HUDEP-2 (cell line): ENCODE results near the gene PPP5C.
"Not testable (repeated sequence)": the region's sequence is repeated elsewhere in the genome, so short reads cannot be mapped to it uniquely, and the experiment has no call there.

Experiments used
- DNase-seq, 76 experiments: peaks; one replicate each; lab custom pipeline; 2025; ENCODE audit not compliant: unreplicated experiment in 76 of 76; lab: John Stamatoyannopoulos, UW

PPP5C gene

DNA sequence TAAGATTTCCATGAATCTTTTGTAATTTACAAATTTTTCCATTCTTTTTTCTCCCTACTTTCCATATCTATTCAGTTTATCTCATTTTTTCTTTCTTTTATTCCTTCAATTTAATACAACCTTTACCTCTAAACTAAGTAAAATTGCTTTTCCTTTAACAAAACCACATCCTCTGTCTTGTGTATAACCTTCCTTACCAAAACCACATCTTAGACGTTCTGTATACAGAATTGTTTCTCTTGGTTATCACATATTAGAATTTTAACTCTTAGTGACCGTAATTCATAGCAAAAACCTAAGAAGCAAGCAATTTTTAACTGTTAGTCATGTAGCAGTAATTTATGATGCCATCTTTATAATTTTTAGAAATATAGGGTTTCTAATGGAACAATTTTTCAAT lies 15.0 kb downstream of the PPP5C start:
- DNase-seq = no peak

DNA sequence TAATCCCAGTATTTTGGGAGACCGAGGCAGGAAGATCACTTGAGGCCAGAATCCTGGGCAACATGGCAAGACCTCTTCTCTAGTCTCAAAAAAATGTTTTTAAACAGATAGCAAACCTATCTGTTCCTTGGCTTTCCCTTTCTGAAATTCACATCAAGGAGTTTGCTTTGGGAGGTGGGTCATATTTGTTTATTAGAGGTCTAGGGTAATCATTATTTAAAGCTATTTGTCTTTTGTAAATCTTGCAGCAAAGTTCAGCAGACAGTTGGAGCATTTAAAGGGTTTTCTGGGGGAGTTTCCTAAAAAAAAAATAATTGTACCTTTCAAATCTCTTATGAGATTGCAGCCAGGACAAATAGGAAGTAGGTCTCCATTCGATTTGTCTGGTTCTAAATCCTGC lies 17.5 kb downstream of the PPP5C start:
- DNase-seq = no peak

DNA sequence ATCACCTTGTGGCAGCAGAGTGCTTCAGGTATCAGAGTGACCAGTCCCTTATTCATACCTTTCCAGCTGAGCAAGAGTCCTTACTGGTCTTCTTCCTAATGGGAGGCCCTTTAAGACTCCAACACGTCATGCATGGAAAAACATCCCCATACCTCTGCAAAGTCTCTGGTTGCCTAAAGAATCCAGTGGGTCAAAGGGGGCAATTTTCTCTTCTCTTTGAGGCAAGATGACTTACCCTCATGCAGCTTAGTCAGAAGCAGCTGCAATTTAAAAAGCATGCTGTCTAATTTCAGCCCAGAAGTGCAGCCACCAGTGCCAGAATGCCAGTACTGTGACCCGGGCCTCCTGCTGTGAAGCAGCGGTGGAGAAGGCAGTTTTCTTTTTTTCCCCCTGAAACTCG lies 18.7 kb downstream of the PPP5C start:
- no peak for DNase-seq

DNA sequence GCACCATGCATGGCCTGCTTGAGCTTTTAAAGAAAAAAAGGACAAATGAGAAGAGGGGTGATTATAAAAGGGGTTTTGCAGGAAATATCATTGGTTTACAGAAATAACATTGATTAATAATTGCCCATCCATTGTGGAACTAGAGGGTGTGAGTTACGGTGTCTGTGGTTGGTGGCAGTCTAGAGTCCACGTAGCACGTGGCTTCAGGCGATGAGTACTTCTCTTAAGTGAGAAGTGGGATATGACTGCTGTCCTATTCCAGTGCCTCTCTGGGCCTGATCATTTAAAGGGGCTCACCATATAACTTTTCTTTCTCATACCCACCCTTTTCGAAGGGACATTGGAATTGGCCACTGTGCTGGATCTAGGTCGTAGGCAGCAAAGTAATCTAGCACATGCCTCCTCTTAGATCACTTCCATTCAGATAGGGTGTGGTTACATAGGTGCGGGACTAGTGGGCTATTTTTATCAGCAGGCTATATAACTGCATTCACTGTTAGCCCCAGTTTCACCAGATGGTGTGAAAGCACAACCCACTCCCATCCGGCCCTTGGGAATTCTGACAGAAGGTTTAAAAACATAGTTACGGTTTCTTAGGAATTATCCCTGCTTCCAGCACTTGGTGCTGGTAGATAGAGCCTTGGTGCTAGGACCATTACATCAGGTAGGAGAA lies 19.9 kb downstream of the PPP5C start:
- no peak for DNase-seq

DNA sequence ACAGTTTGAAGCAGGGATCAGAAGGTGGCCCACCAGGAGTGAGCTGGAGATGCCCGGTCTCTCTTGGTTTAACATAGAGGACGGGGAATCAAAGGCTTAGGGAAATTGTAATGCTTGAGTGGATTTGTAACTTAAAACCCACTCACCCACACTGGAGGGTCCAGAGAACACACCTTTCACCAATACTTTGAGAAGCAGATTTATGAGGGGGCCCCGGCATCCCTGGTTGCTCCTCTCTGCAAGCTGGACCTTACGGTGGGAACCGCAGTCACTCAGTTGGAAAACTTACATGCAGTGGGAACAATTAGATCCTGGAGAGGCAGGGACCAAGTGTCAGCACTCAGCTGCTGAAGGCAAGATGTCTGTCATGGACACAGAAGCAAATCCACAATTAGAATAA lies 20.5 kb downstream of the PPP5C start:
- DNase-seq = no peak

DNA sequence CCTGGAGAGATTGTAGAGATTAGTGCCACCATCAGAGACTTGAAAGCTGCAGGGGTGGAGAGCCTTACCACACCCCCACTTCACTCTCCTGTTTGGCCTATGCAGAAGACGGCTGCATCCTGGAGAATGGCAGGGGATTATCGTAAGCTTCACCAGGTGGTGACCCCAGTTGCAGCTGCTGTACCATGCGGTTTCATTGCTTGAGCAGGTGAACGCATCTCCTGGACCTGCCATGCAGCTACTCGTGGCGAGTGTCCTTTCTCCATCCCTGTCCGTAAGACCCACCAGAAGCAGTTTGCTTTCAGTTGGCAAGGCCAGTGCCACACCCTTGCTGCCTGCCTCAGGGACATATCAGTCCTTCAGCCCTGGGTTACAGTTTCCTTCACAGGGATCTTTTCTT lies 21.2 kb downstream of the PPP5C start:
- no peak for DNase-seq

DNA sequence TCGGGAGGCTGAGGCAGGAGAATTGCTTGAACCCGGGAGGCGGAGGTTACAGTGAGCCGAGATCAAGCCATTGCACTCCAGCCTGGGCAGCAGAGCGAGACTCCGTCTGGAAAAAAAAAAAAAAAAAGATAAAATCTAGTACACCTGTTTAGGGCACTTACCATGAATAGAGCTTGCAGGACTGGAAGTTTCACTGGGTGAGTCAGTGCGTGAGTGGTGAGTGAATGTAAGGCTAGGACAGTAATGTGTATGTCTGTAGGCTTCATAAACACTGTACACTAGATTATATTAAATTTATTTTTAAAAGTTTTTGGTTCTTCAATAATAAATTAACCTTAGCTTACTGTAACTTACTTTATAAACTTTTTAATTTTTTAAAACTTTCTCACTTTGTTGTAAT lies 22.9 kb downstream of the PPP5C start:
- no peak for DNase-seq

DNA sequence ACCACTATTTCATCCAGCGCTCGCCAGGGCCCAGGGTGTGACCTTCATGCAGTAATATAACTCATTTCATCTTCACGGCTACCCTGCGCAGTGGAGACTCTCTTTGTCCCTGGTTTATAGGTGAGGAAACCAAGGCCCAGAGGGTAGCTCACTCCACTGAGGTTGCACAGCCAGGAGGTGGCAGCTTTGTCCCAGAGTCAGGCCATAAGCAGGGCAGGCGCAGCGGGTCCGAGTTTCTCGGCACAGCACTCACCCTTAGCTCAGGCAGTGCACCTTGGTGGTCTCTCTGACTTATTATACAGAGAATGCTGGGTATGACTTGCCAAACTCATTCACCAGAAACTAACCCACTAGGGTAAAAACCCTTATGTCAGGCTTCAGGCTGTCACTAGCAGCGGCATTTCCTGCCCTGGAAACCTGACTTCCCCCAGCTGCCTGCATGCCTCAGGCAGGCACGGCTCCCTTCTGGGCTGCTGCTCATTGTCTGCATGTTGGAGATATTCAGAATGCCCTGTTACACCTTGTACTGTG lies 24.5 kb downstream of the PPP5C start:
- DNase-seq = no peak

DNA sequence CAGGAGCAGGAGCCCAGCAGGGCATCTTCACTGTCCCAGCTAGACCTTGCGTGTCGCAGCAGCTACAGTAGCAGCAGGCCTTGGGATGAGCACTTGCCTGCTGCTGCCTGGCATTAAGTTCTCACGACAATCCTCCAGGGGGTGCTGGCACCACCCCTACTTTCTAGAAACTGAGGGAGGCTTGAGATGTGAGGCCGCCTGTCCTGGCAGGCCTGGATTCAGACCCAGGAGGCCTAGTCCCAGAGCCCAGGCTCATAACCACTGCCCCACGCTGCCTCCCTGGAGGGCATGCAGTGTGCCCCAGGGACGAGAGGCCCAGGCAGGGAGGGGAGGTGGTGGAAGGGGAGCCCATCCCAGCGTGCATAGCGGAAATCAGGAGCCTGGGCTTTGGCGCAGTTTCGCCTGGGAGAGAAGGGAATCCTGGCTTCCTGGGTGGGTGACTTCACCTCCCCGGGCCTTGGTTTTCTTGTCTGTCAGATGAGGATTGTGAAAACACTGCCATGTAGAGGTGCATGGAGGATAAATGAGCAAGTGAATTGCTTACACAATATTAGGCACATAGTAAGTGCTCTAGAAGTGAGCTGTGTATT lies 26.1 kb downstream of the PPP5C start:
- DNase-seq = peak in 2 of 76 experiments; percentile 8 to 16

DNA sequence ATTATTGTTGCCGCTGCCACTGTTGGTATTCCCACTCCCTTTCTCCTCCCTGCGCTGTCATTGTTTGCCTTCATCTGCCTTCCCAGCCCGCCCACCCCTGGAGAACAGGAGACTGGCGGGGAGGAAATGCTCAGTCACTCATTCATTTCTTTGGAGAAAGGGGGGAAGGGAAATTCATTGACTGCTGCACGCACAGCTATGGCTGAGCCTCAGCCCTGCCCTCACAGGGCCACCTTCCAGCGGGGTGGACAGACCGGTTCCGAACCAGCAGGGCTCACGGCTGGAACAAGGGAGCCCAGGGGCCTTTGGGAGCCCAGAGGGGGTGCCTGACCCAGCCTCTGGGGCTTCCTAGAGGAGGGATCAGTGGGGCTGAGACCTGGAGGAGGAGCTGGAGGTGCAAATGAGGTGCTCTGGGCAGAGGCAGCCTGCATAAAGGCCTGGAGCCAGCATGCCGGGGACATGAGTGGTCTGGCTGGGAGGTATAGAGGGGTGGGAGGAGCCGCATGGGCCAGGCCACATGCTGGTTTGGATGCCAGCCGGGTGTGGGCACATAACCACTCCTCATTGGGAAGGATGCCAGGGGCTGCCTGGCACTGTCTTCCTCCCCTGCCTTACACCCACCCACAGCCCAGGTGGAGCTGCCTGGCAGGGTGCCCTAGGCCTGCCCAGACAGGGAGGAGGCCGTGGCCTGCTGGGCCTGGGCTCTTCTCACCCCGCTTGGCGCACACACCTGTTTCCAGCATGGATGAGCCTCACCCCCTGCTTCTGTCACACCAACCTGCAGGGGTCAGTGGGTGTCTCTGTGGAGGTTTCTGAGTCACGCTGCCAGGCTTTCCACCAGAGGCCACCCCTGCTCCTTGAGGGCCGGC lies 26.8 kb downstream of the PPP5C start:
- peak in 70 of 76 experiments; percentile 18 to 91 (median 77) for DNase-seq

DNA sequence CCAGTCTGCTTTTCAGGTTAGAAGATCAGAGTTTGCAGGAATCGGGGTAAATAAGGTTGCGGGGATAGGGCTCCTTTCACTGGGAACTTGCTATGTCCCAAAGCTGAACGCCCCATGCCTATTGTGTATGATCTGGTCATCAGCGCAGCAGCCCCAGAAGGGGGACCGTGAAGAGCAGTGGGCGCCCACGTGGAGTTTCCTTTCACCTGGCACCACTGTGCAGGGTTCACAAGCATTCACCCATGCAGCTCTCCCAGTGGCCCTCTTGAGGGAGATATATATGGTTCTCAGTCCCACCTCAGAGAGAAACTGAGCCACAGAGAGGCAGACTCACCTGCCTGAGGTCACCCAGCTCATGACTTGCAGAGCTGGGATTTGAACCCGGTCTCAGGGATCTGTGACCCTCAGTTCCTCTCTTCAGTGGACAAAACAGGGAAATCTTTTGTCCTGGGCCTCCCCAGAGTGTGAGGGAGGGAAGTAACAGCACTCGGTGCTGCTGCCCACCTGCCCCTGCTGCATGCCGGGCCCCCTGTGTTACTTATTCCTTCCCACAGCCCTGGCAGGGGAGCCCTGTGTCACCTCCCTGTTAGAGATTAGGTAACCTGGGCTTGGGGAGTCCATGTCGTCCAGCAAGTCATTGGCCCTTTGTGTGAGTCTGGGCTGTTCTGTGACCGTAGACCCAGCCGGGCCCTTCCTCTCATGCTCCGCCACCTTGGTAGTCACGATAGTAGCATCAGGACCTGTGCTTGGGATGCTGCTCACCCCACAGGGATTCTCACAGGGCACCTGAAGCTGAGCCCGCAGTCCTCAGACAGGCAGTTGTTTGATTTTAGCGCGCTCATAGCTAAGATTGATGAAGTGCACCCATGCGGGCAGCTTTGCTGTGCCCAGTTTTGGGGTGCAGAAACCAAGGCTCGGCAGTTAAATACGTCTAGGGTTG lies 27.9 kb downstream of the PPP5C start:
- no peak for DNase-seq

DNA sequence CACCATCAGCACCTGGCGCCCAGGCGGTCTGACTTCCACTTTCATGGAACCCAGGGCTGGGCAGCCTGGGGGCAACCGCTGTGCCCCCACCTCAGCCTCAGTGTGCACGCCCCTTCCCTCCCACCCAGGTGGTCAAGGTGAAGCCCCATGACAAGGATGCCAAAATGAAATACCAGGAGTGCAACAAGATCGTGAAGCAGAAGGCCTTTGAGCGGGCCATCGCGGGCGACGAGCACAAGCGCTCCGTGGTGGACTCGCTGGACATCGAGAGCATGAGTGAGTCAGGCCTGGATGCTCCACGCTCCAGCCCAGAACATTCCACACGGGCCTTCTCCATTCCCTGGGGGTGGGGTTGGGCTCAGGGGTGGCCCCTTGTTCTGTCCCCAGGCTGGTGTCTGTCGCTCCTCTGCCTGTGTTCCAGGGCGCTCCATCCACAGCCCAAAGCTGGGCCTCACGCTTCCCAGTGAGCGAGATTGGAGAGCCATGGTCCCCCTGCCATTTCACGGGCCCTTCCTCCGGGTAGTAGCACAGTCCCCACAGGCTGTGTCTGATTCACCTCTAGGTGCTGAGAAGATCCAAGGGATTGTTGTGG lies 28.7 kb downstream of the PPP5C start:
- not testable (repeated sequence) for DNase-seq

DNA sequence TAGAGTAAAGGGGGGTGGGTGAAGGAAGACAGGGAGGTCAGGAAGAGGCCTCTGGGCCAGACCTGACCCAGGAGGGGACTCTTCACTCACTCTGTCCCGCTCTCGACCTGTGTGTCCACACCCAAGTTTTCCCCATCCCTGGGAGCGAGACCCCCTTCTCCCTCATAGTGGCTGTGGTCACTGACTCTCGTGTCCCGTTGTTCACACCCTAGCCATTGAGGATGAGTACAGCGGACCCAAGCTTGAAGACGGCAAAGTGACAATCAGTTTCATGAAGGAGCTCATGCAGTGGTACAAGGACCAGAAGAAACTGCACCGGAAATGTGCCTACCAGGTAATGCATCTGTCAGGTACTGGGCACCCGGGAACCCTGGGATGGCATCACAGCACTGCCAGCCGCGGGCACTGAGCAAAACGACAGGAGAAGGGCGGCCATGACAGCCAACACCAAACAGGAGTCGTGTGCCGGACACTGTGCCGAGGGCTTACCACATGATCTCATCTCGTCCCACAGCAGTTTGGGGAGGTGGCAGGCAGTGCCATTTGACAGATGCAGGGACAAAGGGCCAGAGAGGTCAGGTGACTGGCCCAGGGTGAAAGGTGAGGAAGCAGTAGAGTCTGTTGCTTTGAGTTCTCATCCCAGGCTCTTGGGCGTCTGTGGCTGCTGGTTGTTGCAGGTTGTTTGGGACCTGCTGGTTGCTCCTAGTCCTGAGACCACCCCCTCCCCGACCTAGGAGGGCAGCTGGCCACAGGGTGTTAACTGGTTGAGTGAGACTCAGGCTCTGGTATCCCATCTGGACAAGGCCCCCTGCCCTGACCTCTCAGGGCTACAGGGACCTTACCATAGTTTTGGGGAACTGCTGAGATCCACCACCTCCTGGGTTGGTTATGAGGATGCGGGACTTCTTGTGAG lies 29.6 kb downstream of the PPP5C start:
- no peak for DNase-seq

DNA sequence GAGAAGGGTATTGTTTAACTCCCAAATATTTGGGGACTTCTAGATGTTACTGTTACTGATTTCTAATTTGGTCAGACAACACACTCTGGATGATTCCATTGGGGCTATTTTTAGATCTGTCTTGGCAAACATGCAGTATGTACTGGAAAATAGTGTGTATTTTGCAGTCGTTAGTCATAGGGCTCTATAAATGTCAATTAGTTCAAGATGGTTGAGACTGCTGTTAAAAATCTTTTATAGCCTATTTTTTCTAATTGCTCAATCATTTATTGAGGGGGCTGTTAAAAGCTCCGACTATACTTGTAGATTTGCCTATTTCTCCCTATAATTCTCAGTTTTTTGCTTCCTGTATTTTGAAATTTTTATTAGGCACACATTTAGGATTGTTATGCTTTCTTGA lies 31.4 kb downstream of the PPP5C start:
- DNase-seq = no peak

DNA sequence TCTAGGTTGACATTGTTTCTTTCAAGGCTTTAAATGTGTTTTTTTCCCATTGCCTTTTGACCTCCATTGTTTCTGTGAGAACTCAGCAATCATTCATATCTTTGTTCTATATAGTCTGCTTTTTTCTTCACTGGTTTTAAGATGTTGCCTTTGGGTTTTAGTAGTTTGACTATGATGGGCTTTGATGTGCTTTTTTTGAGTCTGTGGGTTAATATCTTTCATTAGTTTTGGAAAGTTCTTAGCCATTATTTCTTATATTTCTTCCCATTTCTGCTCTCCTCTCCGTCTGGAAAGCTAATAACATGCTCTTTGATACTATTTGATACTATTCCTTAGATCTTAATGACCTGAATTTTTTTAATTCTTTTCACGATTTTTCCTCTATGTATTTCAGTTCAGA lies 33.8 kb downstream of the PPP5C start:
- DNase-seq = no peak

DNA sequence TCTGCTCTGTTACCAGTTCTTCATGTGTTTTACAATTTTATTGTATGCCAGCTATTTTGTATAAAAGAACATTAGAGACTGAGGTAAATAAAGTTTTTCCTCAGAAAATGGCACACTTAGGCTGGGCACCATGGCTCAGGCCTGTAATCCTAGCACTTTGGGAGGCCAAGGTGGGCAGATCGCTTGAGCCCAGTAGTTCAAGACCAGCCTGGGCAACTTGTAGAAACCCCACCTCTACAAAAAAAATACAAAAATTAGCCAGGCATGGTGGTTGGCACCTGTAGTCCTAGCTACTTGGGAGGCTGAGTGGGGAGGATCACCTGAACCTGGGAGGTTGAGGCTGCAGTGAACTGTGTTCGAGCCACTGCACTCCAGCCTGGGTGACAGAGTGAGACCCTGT lies 34.5 kb downstream of the PPP5C start:
- DNase-seq = no peak

DNA sequence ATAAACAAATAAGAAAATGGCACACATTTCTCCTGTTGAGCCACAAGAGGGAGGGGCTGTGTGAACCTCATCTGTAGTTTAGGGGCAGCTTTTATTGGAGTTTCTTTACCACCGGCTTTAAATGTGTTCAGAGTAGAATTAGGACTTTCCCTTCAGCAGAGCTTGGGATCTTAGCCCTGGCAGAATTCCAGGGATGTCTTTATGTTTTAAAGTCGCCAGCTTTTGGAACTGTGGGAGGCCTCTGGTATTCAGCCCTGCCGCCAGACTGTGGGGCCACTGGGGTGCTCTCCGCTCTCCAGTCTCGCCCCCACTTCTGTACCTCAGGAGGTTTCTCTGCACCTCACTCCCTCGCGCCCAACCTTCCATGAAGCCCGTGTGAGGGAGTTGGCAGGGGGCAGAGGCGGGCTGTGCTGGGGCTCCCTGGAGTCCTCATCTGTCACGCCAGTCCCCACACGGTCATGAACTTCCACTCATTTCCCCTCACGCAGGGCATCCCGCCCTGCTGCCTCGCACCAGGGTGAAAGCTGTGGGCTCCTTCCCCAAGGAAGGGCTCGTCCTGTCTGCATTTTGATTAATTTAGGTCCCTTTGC lies 35.0 kb downstream of the PPP5C start:
- no peak for DNase-seq

DNA sequence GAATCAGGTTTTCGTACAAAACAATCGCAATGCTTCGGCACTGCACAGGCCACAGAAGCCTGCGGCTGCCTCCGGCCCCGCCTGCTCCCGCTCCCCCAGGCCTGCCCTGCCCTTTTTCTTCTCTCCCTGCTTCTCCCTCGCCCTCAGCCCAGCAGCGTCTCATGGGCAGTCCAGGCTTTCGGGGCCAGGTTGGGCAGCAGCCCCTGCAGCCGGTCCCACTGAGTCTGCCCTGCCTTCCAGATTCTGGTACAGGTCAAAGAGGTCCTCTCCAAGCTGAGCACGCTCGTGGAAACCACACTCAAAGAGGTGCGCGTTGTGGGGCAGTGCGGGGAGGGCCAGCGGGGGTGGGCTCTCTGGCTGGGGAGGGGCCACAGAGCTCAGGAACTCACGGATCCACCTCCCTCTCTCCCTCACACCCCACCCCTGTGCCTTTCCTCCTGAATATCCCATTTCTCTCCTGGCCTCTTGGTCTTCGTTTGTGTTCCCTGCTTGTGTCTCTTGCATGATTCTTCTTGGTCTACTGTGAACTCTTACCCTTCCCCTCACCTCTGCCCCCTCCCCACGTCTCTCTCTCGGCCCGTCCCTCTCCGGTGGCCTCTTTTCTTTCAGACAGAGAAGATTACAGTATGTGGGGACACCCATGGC lies 36.4 kb downstream of the PPP5C start:
- DNase-seq = no peak
